HEK293T (cell line): ENCODE data around the gene EDNRB.
"Not testable (repeated sequence)": the region's sequence is repeated elsewhere in the genome, so short reads cannot be mapped to it uniquely, and the experiment has no call there.

Source experiments
- CTCF ChIA-PET: fragments of 350-600 bp; formaldehyde crosslinking; extraction: SDS; loops from one replicate; lab custom pipeline; 2021; ENCODE audit warnings: antibody characterized with exemption, inconsistent platforms; lab: Yijun Ruan, JAX
- POLR2A ChIA-PET: fragments of 350-600 bp; formaldehyde crosslinking; extraction: SDS; loops from one replicate; lab custom pipeline; 2020; ENCODE audit warnings: antibody characterized with exemption, inconsistent platforms; lab: Yijun Ruan, JAX
- DNase-seq: peaks from one replicate; pipeline ENCODE4 v3.0.0; 2012; ENCODE audit warnings: mixed read lengths; ENCODE audit errors: extremely low spot score
- ARNT ChIP-seq: fragments of 450-650 bp; IDR thresholded peaks from 2 replicates; pipeline ENCODE4 v1.6.1; 2017; ENCODE audit warnings: mild to moderate bottlenecking
- BHLHE40 ChIP-seq: fragments of 450-650 bp; IDR thresholded peaks from 2 replicates; pipeline ENCODE4 v1.6.1; 2016; ENCODE audit warnings: mild to moderate bottlenecking, moderate library complexity, borderline replicate concordance
- CTBP1 ChIP-seq: fragments of 450-650 bp; IDR thresholded peaks from 2 replicates; pipeline ENCODE4 v1.6.1; 2016; ENCODE audit warnings: borderline replicate concordance
- ELF4 ChIP-seq: fragments of 450-650 bp; IDR thresholded peaks from 2 replicates; pipeline ENCODE4 v1.6.1; 2017; ENCODE audit warnings: antibody characterized with exemption
- FOXA1 ChIP-seq: fragments of 450-650 bp; IDR thresholded peaks from 2 replicates; pipeline ENCODE4 v1.6.1; 2016; ENCODE audit warnings: mild to moderate bottlenecking
- FOXK2 ChIP-seq: fragments of 450-650 bp; IDR thresholded peaks from 2 replicates; pipeline ENCODE4 v1.6.1; 2016; ENCODE audit warnings: mild to moderate bottlenecking
- FOXM1 ChIP-seq: fragments of 450-650 bp; IDR thresholded peaks from 2 replicates; pipeline ENCODE4 v1.6.1; 2017; ENCODE audit warnings: mild to moderate bottlenecking, borderline replicate concordance
- HDGF ChIP-seq: fragments of 450-650 bp; IDR thresholded peaks from 2 replicates; pipeline ENCODE4 v1.6.1; 2017; ENCODE audit warnings: antibody characterized with exemption, borderline replicate concordance
- L3MBTL2 ChIP-seq: fragments of 450-650 bp; conservative IDR thresholded peaks from 2 replicates; pipeline ENCODE4 v1.6.1; 2016; ENCODE audit warnings: mild to moderate bottlenecking
- LEF1 ChIP-seq: fragments of 450-650 bp; IDR thresholded peaks from 2 replicates; pipeline ENCODE4 v1.6.1; 2017; ENCODE audit warnings: mild to moderate bottlenecking, borderline replicate concordance
- NFRKB ChIP-seq: fragments of 450-650 bp; IDR thresholded peaks from 2 replicates; pipeline ENCODE4 v1.6.1; 2016; ENCODE audit warnings: mild to moderate bottlenecking, moderate library complexity
- PKNOX1 ChIP-seq: fragments of 450-650 bp; IDR thresholded peaks from 2 replicates; pipeline ENCODE4 v1.6.1; 2016
- SP1 ChIP-seq: fragments of 450-650 bp; IDR thresholded peaks from 2 replicates; pipeline ENCODE4 v1.6.1; 2017
- SUZ12 ChIP-seq: fragments of 450-650 bp; IDR thresholded peaks from 2 replicates; pipeline ENCODE4 v1.6.1; 2016; ENCODE audit warnings: mild to moderate bottlenecking
- TARDBP ChIP-seq: fragments of 450-650 bp; IDR thresholded peaks from 2 replicates; pipeline ENCODE4 v1.6.1; 2016
- ZNF384 ChIP-seq: fragments of 450-650 bp; IDR thresholded peaks from 2 replicates; pipeline ENCODE4 v1.6.1; 2016

Gene EDNRB

GRCh38 chr13:77859450-77859849 is 59.2 kb downstream of the EDNRB start:
- TF ChIP-seq PKNOX1 (no peak), FOXA1 (no peak), FOXM1 (no peak), SP1 (no peak), ELF4 (no peak), L3MBTL2 (no peak), TARDBP (no peak), LEF1 (no peak), NFRKB (no peak), SUZ12 (no peak), CTBP1 (no peak), ZNF384 (no peak), FOXK2 (no peak), BHLHE40 (no peak), ARNT (no peak)
- ChIA-PET POLR2A (no interaction called here), CTCF (no interaction called here)
- no peak for DNase-seq

- TF ChIP-seq FOXM1 (no peak), SUZ12 (no peak), SP1 (no peak), CTBP1 (no peak), BHLHE40 (no peak), LEF1 (no peak), ELF4 (no peak), L3MBTL2 (no peak), PKNOX1 (no peak), NFRKB (no peak), TARDBP (no peak), FOXK2 (no peak), ARNT (no peak), ZNF384 (no peak), FOXA1 (no peak), HDGF (no peak)
- POLR2A ChIA-PET, result no interaction called here
- DNase-seq, result no peak
- CTCF ChIA-PET, result no interaction called here
Observed at GRCh38 chr13:77857531-77858209, 61.0 kb downstream of the EDNRB start.

GRCh38 chr13:77853703-77854102 is 64.9 kb downstream of the EDNRB start:
- ChIA-PET POLR2A (no interaction called here), CTCF (no interaction called here)
- TF ChIP-seq ZNF384 (no peak), FOXM1 (no peak), FOXA1 (no peak), SP1 (no peak), SUZ12 (no peak), PKNOX1 (no peak), ARNT (no peak), ELF4 (no peak), LEF1 (no peak), CTBP1 (no peak), NFRKB (no peak), BHLHE40 (no peak), FOXK2 (no peak), TARDBP (no peak), L3MBTL2 (no peak), HDGF (no peak)
- no peak for DNase-seq

DNA sequence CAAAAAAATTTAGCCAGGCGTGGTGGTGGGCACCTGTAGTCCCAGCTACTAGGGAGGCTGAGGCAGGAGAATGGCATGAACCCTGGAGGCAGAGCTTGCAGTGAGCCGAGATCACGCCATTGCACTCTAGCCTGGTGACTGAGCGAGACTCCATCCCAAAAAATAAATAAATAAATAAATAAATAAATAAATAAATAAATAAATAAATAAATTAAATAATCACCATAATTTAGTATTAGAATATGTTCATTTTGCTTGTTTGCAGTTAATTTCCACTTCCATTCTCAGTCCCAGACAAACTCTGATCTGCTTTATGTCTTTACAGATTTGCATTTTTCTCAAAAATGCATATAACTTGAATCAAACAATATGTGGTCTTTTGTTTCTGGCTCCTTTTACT is 70.6 kb downstream of the EDNRB start:
- CTCF ChIA-PET, POLR2A ChIA-PET, DNase-seq: not testable (repeated sequence)

DNA sequence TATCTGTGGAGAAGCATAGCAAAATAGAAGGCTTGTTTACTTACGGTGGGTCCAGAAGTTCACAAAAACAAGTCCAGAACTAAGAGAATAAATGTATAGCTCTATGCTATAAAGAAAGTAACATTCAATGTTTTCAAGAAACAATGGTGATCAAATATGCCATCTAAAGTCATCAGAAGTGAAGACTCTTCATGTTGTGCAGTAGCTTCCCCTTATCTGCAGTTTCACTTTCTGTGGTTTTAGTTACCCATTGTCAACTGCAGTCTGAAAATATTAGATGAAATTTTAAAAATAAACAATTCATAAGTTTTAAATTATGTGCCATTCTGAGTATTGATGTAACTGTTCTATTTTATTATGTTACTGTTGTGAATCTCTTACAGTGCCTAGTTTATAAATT is 72.5 kb downstream of the EDNRB start:
- CTCF ChIA-PET, result interaction anchor here (0.6 to 1.2 kb wide), 2 partner anchors 275 to 918 kb away, joined by 3 read pairs; no protein-coding TSS in a partner anchor
- POLR2A ChIA-PET, result no interaction called here
- no peak for DNase-seq
- TF ChIP-seq SP1, result no peak
- TF ChIP-seq PKNOX1, result no peak
- no peak for TF ChIP-seq ZNF384
